ENCODE data around the gene IFI6. TPM values are rescaled to one million over a fixed set of nuclear protein-coding genes. Genes with fewer than 3 reads are reported as not detected.

Gene IFI6
- total and polyA plus RNA-seq, 11 donors, result 18.3 to 140 (median 61.9) TPM

- intact Hi-C loops (cut with DNase I), result no loop called here
- H3K27me3 ChIP-seq, result no peaks in the 10 kb centered on the region
- peak overlapping the region in 1 of 12 donors; percentile 65 for H3K27ac ChIP-seq
- H3K4me3 ChIP-seq, result no peak overlapping the region
- no peaks in the 10 kb centered on the region for H3K9me3 ChIP-seq
- DNase-seq (peak in 1 of 5 donors; percentile 25), ATAC-seq (peak in 1 of 4 donors; percentile 5)
- H3K4me1 ChIP-seq, result peaks cover 0 to 73% (median 4%) of the 10 kb centered on the region in 12 donors
- 75 to 82% (median 80%) methylated on average over 14 of the region's 14 CpGs for WGBS, 4 donors
- H3K36me3 ChIP-seq, result peaks cover 0 to 25% (median 0%) of the 10 kb centered on the region in 9 donors
- TF ChIP-seq POLR2A (IDR thresholded peaks at IDR 0.05) (no peak), CTCF (IDR thresholded peaks at IDR 0.05) (no peak)
Measured at GRCh38 chr1:27618341-27619082, 53.5 kb downstream of the IFI6 start.

DNA sequence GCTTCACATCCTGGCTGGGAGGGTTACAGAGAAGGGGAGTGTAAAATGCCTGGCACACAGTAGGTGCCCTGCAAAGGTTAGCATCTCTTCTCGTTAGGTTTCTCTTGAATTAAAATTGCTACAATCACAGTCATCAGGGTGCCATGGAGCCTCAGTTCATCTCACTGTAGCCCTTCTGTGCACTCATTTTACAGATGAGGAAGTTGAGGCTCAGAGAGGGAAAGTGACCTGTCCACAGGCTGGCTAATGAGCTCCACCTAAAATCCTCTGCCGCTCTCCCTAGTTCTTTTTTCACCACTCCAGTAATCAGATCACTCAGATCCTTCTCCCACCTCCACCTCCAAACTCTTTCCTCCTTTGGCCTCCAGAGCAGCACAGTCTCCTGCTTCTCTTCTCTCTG lies 54.6 kb downstream of the IFI6 start:
- intact Hi-C loops (cut with DNase I), result no loop called here
- Histone ChIP-seq H3K4me3 (no peak overlapping the region), H3K27ac (peak overlapping the region in 1 of 12 donors; percentile 65), H3K27me3 (no peaks in the 10 kb centered on the region), H3K9me3 (no peaks in the 10 kb centered on the region), H3K4me1 (peaks cover 0 to 65% (median 5%) of the 10 kb centered on the region in 12 donors), H3K36me3 (peaks cover 0 to 32% (median 0%) of the 10 kb centered on the region in 9 donors)
- TF ChIP-seq CTCF (IDR thresholded peaks at IDR 0.05), result no peak
- TF ChIP-seq POLR2A (IDR thresholded peaks at IDR 0.05), result no peak
- peak in 1 of 5 donors; percentile 1 for DNase-seq
- ATAC-seq, result no peak
- WGBS, 4 donors, result 80 to 93% (median 86%) methylated on average over 2 of the region's 2 CpGs

DNA sequence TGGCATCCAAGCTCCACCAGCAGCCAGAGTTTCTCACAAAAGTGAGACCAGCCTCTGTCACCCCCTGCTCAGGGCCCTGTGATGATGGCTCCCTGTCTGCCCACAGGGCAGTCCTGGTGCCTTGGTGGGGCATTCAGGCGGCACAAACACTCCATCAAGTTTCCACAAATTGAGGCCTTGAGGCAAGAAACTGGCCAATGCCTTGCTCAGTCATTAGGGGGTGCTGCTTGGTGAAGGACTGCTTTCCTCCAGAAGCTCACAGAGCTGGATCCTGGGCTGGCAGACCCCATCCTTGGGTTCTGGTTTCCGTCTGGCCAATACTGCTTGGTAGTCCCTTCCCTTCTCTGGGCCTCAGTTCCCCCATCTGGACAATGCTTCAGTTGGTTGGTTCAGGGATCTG lies 55.6 kb downstream of the IFI6 start:
- DNase-seq (peak in 1 of 5 donors; percentile 14), ATAC-seq (no peak)
- H3K4me3 ChIP-seq, result no peak overlapping the region
- TF ChIP-seq POLR2A (IDR thresholded peaks at IDR 0.05) (no peak), CTCF (IDR thresholded peaks at IDR 0.05) (peak in 1 of 12 donors; percentile 11)
- peaks cover 0 to 55% (median 2%) of the 10 kb centered on the region in 12 donors for H3K4me1 ChIP-seq
- WGBS, 4 donors, result 94 to 100% (median 99%) methylated on average over 1 to 2 of the region's 2 CpGs
- H3K27me3 ChIP-seq, result no peaks in the 10 kb centered on the region
- no peaks in the 10 kb centered on the region for H3K9me3 ChIP-seq
- intact Hi-C loops (cut with DNase I), result no loop called here
- H3K36me3 ChIP-seq, result peaks cover 0 to 41% (median 0%) of the 10 kb centered on the region in 9 donors
- no peak overlapping the region for H3K27ac ChIP-seq

Other genes starting within 250 kb of the IFI6 start
- 100 to 1,000 TPM in 1 of 9 donors, 10 to 100 TPM in 8; 27.5 to 103 (median 47.9) TPM for gene WASF2, start 182.0 kb downstream of the IFI6 start, total RNA-seq
- 10 to 100 TPM; 14.2 to 52.0 TPM for gene WASF2, start 182.0 kb downstream of the IFI6 start, polyA plus RNA-seq
- 10 to 100 TPM; 29.2 to 50.2 (median 42.1) TPM for gene AHDC1, start 68.0 kb downstream of the IFI6 start, total RNA-seq
- gene AHDC1, start 68.0 kb downstream of the IFI6 start, polyA plus RNA-seq, result 10 to 100 TPM; 25.8 to 48.4 TPM
- gene FGR, start 37.0 kb downstream of the IFI6 start, total RNA-seq, result 10 to 100 TPM in 3 of 9 donors, 1 to 10 TPM in 6; 1.1 to 25.9 (median 3.3) TPM
- gene FGR, start 37.0 kb downstream of the IFI6 start, polyA plus RNA-seq, result 1 to 10 TPM; 2.8 to 7.2 TPM
- 10 to 100 TPM in 8 of 9 donors, 1 to 10 TPM in 1; 9.7 to 24.0 (median 13.5) TPM for gene FAM76A, start 53.8 kb upstream of the IFI6 start, total RNA-seq
- gene FAM76A, start 53.8 kb upstream of the IFI6 start, polyA plus RNA-seq, result 1 to 10 TPM; 3.7 to 4.4 TPM
- 10 to 100 TPM; 15.3 to 46.8 (median 26.5) TPM for gene STX12, start 101.0 kb upstream of the IFI6 start, total RNA-seq
- gene STX12, start 101.0 kb upstream of the IFI6 start, polyA plus RNA-seq, result 10 to 100 TPM; 10.7 to 29.2 TPM
- 10 to 100 TPM; 21.4 to 31.8 (median 25.1) TPM for gene PPP1R8, start 158.6 kb upstream of the IFI6 start, total RNA-seq
- gene PPP1R8, start 158.6 kb upstream of the IFI6 start, polyA plus RNA-seq, result 10 to 100 TPM; 13.3 to 32.9 TPM
- gene THEMIS2, start 200.4 kb upstream of the IFI6 start, total RNA-seq, result 10 to 100 TPM in 3 of 9 donors, 1 to 10 TPM in 6; 1.7 to 50.8 (median 6.1) TPM
- 1 to 10 TPM; 3.4 to 7.3 TPM for gene THEMIS2, start 200.4 kb upstream of the IFI6 start, polyA plus RNA-seq
- 10 to 100 TPM; 14.6 to 57.4 (median 27.1) TPM for gene RPA2, start 242.4 kb upstream of the IFI6 start, total RNA-seq
- 10 to 100 TPM; 21.6 to 39.8 TPM for gene RPA2, start 242.4 kb upstream of the IFI6 start, polyA plus RNA-seq